Glutamatergic neuron (in vitro differentiated cells): ENCODE results near the gene NUP107. TPM values are rescaled to one million over a fixed set of nuclear protein-coding genes. Genes with fewer than 3 reads are reported as not detected.

Source experiments
- DNase-seq: peaks from one replicate; pipeline ENCODE4 v3.0.0; 2022
- H3K27ac Mint-ChIP-seq: one replicate; pipeline ENCODE4 v1.8.0; 2020; ENCODE audit warnings: mild to moderate bottlenecking, mixed read lengths, inconsistent platforms; ENCODE audit not compliant: unreplicated experiment
- H3K27me3 Mint-ChIP-seq: one replicate; pipeline ENCODE4 v1.8.0; 2020; ENCODE audit warnings: mild to moderate bottlenecking, moderate library complexity, mixed read lengths, inconsistent platforms; ENCODE audit not compliant: unreplicated experiment
- H3K36me3 Mint-ChIP-seq: one replicate; pipeline ENCODE4 v1.8.0; 2020; ENCODE audit warnings: mild to moderate bottlenecking, mixed read lengths, inconsistent platforms; ENCODE audit not compliant: unreplicated experiment
- H3K4me1 Mint-ChIP-seq: one replicate; pipeline ENCODE4 v1.8.0; 2020; ENCODE audit warnings: mild to moderate bottlenecking, low read depth, mixed read lengths, inconsistent platforms; ENCODE audit not compliant: unreplicated experiment
- H3K4me3 Mint-ChIP-seq: one replicate; pipeline ENCODE4 v1.8.0; 2020; ENCODE audit warnings: mild to moderate bottlenecking, mixed read lengths, inconsistent platforms; ENCODE audit not compliant: unreplicated experiment
- H3K9me3 Mint-ChIP-seq: one replicate; pipeline ENCODE4 v1.8.0; 2020; ENCODE audit warnings: mild to moderate bottlenecking, moderate library complexity, mixed read lengths, inconsistent platforms; ENCODE audit not compliant: unreplicated experiment
- CTCF ChIP-seq: fragments of 200-600 bp; sonication (generic); IDR thresholded peaks from one replicate; pipeline ENCODE4 v1.5.0; 2021; ENCODE audit not compliant: partially characterized antibody, unreplicated experiment
- total RNA-seq: library from RNA; stranded (reverse); fragmentation: NEBNext Ultra II Directional; extraction: Animal tissue kit (Norgen Biotek cat#: 25700); gene quantifications from one replicate; pipeline ENCODE4 v1.2.1, GENCODE V29; 2021; ENCODE audit not compliant: unreplicated experiment

NUP107 gene
- total RNA-seq, 1 donor from 2014 or later: 51.6 TPM

GRCh38 chr12:68775121-68775630, 88.4 kb downstream of the NUP107 start:
- DNase-seq: no peak
- Mint-ChIP-seq H3K27me3 (no peaks in the 10 kb centered on the region), H3K27ac (no peak overlapping the region), H3K4me1 (no peaks in the 10 kb centered on the region), H3K9me3 (peaks cover 3% of the 10 kb centered on the region), H3K36me3 (no peaks in the 10 kb centered on the region), H3K4me3 (no peak overlapping the region)
- TF ChIP-seq CTCF: no peak

GRCh38 chr12:68776976-68777610, 90.3 kb downstream of the NUP107 start:
- Mint-ChIP-seq H3K27me3 (no peaks in the 10 kb centered on the region), H3K36me3 (no peaks in the 10 kb centered on the region), H3K4me1 (no peaks in the 10 kb centered on the region), H3K27ac (no peak overlapping the region), H3K9me3 (peaks cover 3% of the 10 kb centered on the region), H3K4me3 (no peak overlapping the region)
- no peak for DNase-seq
- TF ChIP-seq CTCF: no peak

- Mint-ChIP-seq H3K36me3 (no peaks in the 10 kb centered on the region), H3K4me1 (peaks cover 2% of the 10 kb centered on the region), H3K4me3 (no peak overlapping the region), H3K27ac (no peak overlapping the region), H3K9me3 (peaks cover 3% of the 10 kb centered on the region), H3K27me3 (peaks cover 2% of the 10 kb centered on the region)
- no peak for DNase-seq
- no peak for TF ChIP-seq CTCF
Measured at GRCh38 chr12:68779280-68779679, 92.5 kb downstream of the NUP107 start.

GRCh38 chr12:68780731-68781130, 94.0 kb downstream of the NUP107 start:
- Mint-ChIP-seq H3K4me3 (no peak overlapping the region), H3K27me3 (peaks cover 2% of the 10 kb centered on the region), H3K27ac (no peak overlapping the region), H3K4me1 (peaks cover 2% of the 10 kb centered on the region), H3K9me3 (peaks cover 3% of the 10 kb centered on the region), H3K36me3 (no peaks in the 10 kb centered on the region)
- no peak for DNase-seq
- no peak for TF ChIP-seq CTCF

- Mint-ChIP-seq H3K36me3 (no peaks in the 10 kb centered on the region), H3K4me1 (peaks cover 2% of the 10 kb centered on the region), H3K9me3 (peaks cover 3% of the 10 kb centered on the region), H3K27ac (no peak overlapping the region), H3K4me3 (no peak overlapping the region), H3K27me3 (peaks cover 2% of the 10 kb centered on the region)
- TF ChIP-seq CTCF: no peak
- no peak for DNase-seq
Measured at GRCh38 chr12:68781728-68782127, 95.0 kb downstream of the NUP107 start.
